ENCODE results near the gene PCGF3. TPM values are rescaled to one million over a fixed set of nuclear protein-coding genes. Genes with fewer than 3 reads are reported as not detected.
A peak's percentile ranks its signal among the peaks of the same experiment; 100 is the strongest.

Gene PCGF3
- total and polyA plus RNA-seq, 12 donors: 17.5 to 50.8 (median 21.9) TPM

- ATAC-seq (no peak), DNase-seq (no peak)
- no peaks in the 10 kb centered on the region for H3K9me3 ChIP-seq
- H3K27me3 ChIP-seq: no peaks in the 10 kb centered on the region
- TF ChIP-seq CTCF (IDR thresholded peaks at IDR 0.05): no peak
- peaks cover 0 to 8% (median 0%) of the 10 kb centered on the region in 9 donors for H3K36me3 ChIP-seq
- no peak overlapping the region for H3K4me3 ChIP-seq
- H3K4me1 ChIP-seq: peaks cover 8 to 30% (median 22%) of the 10 kb centered on the region in 9 donors
- intact Hi-C loops (cut with DNase I): no loop called here
- H3K27ac ChIP-seq: no peak overlapping the region
- WGBS, 2 donors: 68 to 75% methylated on average over 9 of the region's 9 CpGs
Observed at GRCh38 chr4:710116-710515, 4.5 kb downstream of the PCGF3 start.

- DNase-seq (no peak), ATAC-seq (no peak)
- 86 to 89% methylated on average over 13 of the region's 13 CpGs for WGBS, 2 donors
- intact Hi-C loops (cut with DNase I): no loop called here
- H3K4me3 ChIP-seq: no peak overlapping the region
- no peak for TF ChIP-seq CTCF (IDR thresholded peaks at IDR 0.05)
- H3K27me3 ChIP-seq: no peaks in the 10 kb centered on the region
- no peak overlapping the region for H3K27ac ChIP-seq
- H3K36me3 ChIP-seq: peaks cover 0 to 8% (median 0%) of the 10 kb centered on the region in 9 donors
- H3K9me3 ChIP-seq: no peaks in the 10 kb centered on the region
- H3K4me1 ChIP-seq: peaks cover 8 to 27% (median 20%) of the 10 kb centered on the region in 9 donors
Observed at GRCh38 chr4:710916-711315, 5.3 kb downstream of the PCGF3 start.

- Histone ChIP-seq H3K4me3 (no peak overlapping the region), H3K27me3 (no peaks in the 10 kb centered on the region), H3K9me3 (no peaks in the 10 kb centered on the region), H3K36me3 (peaks cover 0 to 8% (median 0%) of the 10 kb centered on the region in 9 donors), H3K4me1 (peaks cover 5 to 23% (median 15%) of the 10 kb centered on the region in 9 donors), H3K27ac (no peak overlapping the region)
- TF ChIP-seq CTCF (IDR thresholded peaks at IDR 0.05): no peak
- intact Hi-C loops (cut with DNase I): no loop called here
- 68 to 76% methylated on average over 3 of the region's 3 CpGs for WGBS, 2 donors
- ATAC-seq (no peak), DNase-seq (no peak)
Observed at GRCh38 chr4:712093-712492, 6.5 kb downstream of the PCGF3 start.

- 87 to 92% methylated on average over 9 of the region's 9 CpGs for WGBS, 2 donors
- Histone ChIP-seq H3K9me3 (no peaks in the 10 kb centered on the region), H3K36me3 (peaks cover 0 to 8% (median 0%) of the 10 kb centered on the region in 9 donors), H3K4me3 (no peak overlapping the region), H3K27me3 (no peaks in the 10 kb centered on the region), H3K4me1 (peaks cover 2 to 24% (median 16%) of the 10 kb centered on the region in 9 donors), H3K27ac (no peak overlapping the region)
- ATAC-seq (peak in 2 of 8 donors; percentile 8 to 23), DNase-seq (no peak)
- intact Hi-C loops (cut with DNase I): no loop called here
- no peak for TF ChIP-seq CTCF (IDR thresholded peaks at IDR 0.05)
Observed at GRCh38 chr4:712916-713632, 7.4 kb downstream of the PCGF3 start.
